ENCODE data around the gene RNF167.

DNA sequence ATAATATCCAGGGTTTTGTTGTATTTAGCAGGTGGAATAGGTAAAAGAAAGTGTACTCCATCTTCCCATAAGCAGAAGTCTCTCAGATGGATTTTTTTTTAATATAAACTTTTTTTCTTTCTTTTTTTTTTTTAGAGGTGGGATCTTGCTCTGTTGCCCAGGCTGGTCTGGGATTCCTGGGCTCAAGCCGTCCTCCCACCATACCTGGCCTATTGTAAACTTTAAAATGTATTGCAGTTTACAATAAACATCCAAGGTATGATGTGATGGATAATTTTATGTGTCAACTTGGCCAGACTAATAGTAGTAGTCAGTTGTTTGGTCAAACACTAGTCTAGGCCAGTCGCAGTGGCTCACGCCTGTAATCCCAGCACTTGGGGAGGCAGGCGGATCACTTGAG lies 18.7 kb upstream of the RNF167 start:
- TF ChIP-seq POLR2A (IDR thresholded peaks at IDR 0.05), result no peak
- TF ChIP-seq, protein P1, sequence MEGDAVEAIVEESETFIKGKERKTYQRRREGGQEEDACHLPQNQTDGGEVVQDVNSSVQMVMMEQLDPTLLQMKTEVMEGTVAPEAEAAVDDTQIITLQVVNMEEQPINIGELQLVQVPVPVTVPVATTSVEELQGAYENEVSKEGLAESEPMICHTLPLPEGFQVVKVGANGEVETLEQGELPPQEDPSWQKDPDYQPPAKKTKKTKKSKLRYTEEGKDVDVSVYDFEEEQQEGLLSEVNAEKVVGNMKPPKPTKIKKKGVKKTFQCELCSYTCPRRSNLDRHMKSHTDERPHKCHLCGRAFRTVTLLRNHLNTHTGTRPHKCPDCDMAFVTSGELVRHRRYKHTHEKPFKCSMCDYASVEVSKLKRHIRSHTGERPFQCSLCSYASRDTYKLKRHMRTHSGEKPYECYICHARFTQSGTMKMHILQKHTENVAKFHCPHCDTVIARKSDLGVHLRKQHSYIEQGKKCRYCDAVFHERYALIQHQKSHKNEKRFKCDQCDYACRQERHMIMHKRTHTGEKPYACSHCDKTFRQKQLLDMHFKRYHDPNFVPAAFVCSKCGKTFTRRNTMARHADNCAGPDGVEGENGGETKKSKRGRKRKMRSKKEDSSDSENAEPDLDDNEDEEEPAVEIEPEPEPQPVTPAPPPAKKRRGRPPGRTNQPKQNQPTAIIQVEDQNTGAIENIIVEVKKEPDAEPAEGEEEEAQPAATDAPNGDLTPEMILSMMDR (IDR thresholded peaks at IDR 0.05), result no peak

Data from lower leg skin (tissue), 3 donors.